KG1 (cell line): ENCODE measurements around the gene NDUFA8.

ENCODE experiments used
- DNase-seq: peaks from one replicate; lab custom pipeline; 2025; lab: John Stamatoyannopoulos, UW

NDUFA8 gene

GRCh38 chr9:122135529-122135859, 24.1 kb downstream of the NDUFA8 start:
- no peak for DNase-seq

- DNase-seq = no peak
These were observed 24.6 kb downstream of the NDUFA8 start for GRCh38 chr9:122134822-122135528.

- DNase-seq = no peak
These were observed 25.5 kb downstream of the NDUFA8 start for GRCh38 chr9:122133984-122134535.

- no peak for DNase-seq
These were observed 26.2 kb downstream of the NDUFA8 start for GRCh38 chr9:122133263-122133983.

- DNase-seq = no peak
These were observed 27.0 kb downstream of the NDUFA8 start for GRCh38 chr9:122132539-122132938.

- DNase-seq = no peak
These were observed 28.1 kb downstream of the NDUFA8 start for GRCh38 chr9:122131401-122132001.

GRCh38 chr9:122130837-122131236, 28.7 kb downstream of the NDUFA8 start:
- DNase-seq = no peak

GRCh38 chr9:122129969-122130368, 29.6 kb downstream of the NDUFA8 start:
- no peak for DNase-seq

- no peak for DNase-seq
These were observed 30.6 kb downstream of the NDUFA8 start for GRCh38 chr9:122128969-122129343.

GRCh38 chr9:122128007-122128968, 31.3 kb downstream of the NDUFA8 start:
- peak; percentile 42 for DNase-seq

GRCh38 chr9:122127396-122127798, 32.2 kb downstream of the NDUFA8 start:
- DNase-seq = no peak

GRCh38 chr9:122126331-122127261, 33.0 kb downstream of the NDUFA8 start:
- no peak for DNase-seq

GRCh38 chr9:122125509-122126330, 33.9 kb downstream of the NDUFA8 start:
- no peak for DNase-seq

GRCh38 chr9:122125158-122125508, 34.4 kb downstream of the NDUFA8 start:
- DNase-seq = peak; percentile 69

- no peak for DNase-seq
These were observed 35.1 kb downstream of the NDUFA8 start for GRCh38 chr9:122124528-122124927.

- DNase-seq = no peak
These were observed 35.5 kb downstream of the NDUFA8 start for GRCh38 chr9:122124048-122124447.

- peak; percentile 84 for DNase-seq
These were observed 36.5 kb downstream of the NDUFA8 start for GRCh38 chr9:122122903-122123632.

GRCh38 chr9:122122468-122122867, 37.1 kb downstream of the NDUFA8 start:
- DNase-seq = no peak

GRCh38 chr9:122121931-122122330, 37.6 kb downstream of the NDUFA8 start:
- DNase-seq = no peak
